HepG2 (cell line): Measurements from ENCODE around the gene MSH3. TPM values are rescaled to one million over a fixed set of nuclear protein-coding genes. Genes with fewer than 3 reads are reported as not detected.

Experiments
- ATAC-seq: fragments of 200-7000 bp; cut with Tn5 transposase; 3 replicates; pipeline ENCODE4 v1.9.1; 2020; ENCODE audit warnings: mild to moderate bottlenecking, moderate library complexity
- BruUV-seq: library from RNA; stranded (reverse); fragments of 400-500 nt; replicated peaks from 2 replicates; lab custom pipeline; 2021; lab: Mats Ljungman, UMichigan
- CTCF ChIA-PET: fragments of 300-600 bp; formaldehyde crosslinking; extraction: SDS; loops from one replicate; lab custom pipeline; 2021; ENCODE audit warnings: low total read pairs, inconsistent platforms, low intra/inter-chr PET ratio; lab: Yijun Ruan, JAX
- POLR2A ChIA-PET: fragments of 350-600 bp; sonication (Branson Sonifier 250); formaldehyde crosslinking; loops from one replicate; lab custom pipeline; 2020; ENCODE audit warnings: antibody characterized with exemption, inconsistent platforms; lab: Yijun Ruan, JAX
- DNase-seq: peaks from one replicate; pipeline ENCODE4 v3.0.0-alpha.2; 2015; ENCODE audit warnings: low spot score
- FAIRE-seq: peaks from 3 replicates; lab custom pipeline; 2011; peaks lifted over from hg19 to GRCh38; lab: Jason Lieb, UNC
- H2AFZ ChIP-seq: one replicate; pipeline ENCODE4 v1.6.1; 2011; ENCODE audit warnings: low read length, inconsistent platforms
- H3K27ac ChIP-seq: fragments of 300-600 bp; 3 replicates; pipeline ENCODE4 v1.8.0; 2011; ENCODE audit warnings: mixed run types, mild to moderate bottlenecking, mixed read lengths, low read length, inconsistent platforms; ENCODE audit not compliant: insufficient read depth; ENCODE audit errors: extremely low read length
- H3K27me3 ChIP-seq, 2 experiments: fragments of 200-600 bp in 1 of 2; 2 replicates in 1 of 2; 3 replicates in 1 of 2; pipeline versions ENCODE4 v1.6.0 to v1.8.0; 2011; ENCODE audit warnings: low read length in 2 of 2, mild to moderate bottlenecking in 2 of 2, moderate library complexity in 2 of 2, inconsistent platforms in 1 of 2; ENCODE audit not compliant: insufficient read depth in 2 of 2, control insufficient read depth in 1 of 2
- H3K36me3 ChIP-seq, 2 experiments: fragments of 200-600 bp in 1 of 2; replicated peaks in 1 of 2; 2 replicates in 1 of 2; 3 replicates in 1 of 2; pipeline versions ENCODE4 v1.5.1 to v1.8.0; 2011; ENCODE audit warnings: low read length in 2 of 2, inconsistent platforms in 1 of 2; ENCODE audit not compliant: insufficient read depth in 2 of 2, control insufficient read depth in 1 of 2
- H3K4me1 ChIP-seq: 2 replicates; pipeline ENCODE4 v1.5.1; 2012; ENCODE audit warnings: low read length, inconsistent platforms; ENCODE audit not compliant: insufficient read depth
- H3K4me2 ChIP-seq: 2 replicates; pipeline ENCODE4 v1.6.0; 2011; ENCODE audit warnings: low read depth, low read length, inconsistent platforms
- H3K4me3 ChIP-seq, 3 experiments: fragments of 200-600 bp in 1 of 3; sonication (generic), shearing (Covaris generic) in 1 of 3; replicated peaks in 1 of 3; 2 replicates each; pipeline ENCODE4 v1.5.1; 2011 to 2016; ENCODE audit warnings: low read length in 3 of 3, inconsistent platforms in 2 of 3, low read depth in 2 of 3, mild to moderate bottlenecking in 2 of 3, control low read depth in 1 of 3, mixed read lengths in 1 of 3; ENCODE audit not compliant: insufficient read depth in 1 of 3
- H3K79me2 ChIP-seq: one replicate; pipeline ENCODE4 v1.6.1; 2011; ENCODE audit warnings: low read length, inconsistent platforms; ENCODE audit not compliant: insufficient read depth
- H3K9ac ChIP-seq: 2 replicates; pipeline ENCODE4 v1.6.0; 2011; ENCODE audit warnings: mild to moderate bottlenecking, low read depth, low read length, inconsistent platforms; ENCODE audit not compliant: insufficient read depth
- H3K9me3 ChIP-seq: 2 replicates; pipeline ENCODE4 v1.5.1; 2012; ENCODE audit warnings: mild to moderate bottlenecking, low read length
- H4K20me1 ChIP-seq: 2 replicates; pipeline ENCODE4 v1.6.0; 2011; ENCODE audit warnings: inconsistent platforms, mild to moderate bottlenecking, low read length, moderate library complexity; ENCODE audit not compliant: insufficient read depth
- FOXK1 ChIP-seq: sonication (generic); formaldehyde crosslinking; IDR thresholded peaks from 2 replicates; pipeline ENCODE4 v1.4.0; 2020; ENCODE audit warnings: low read depth, missing genetic modification reagents, borderline replicate concordance
- FOXO1 ChIP-seq: sonication (generic); formaldehyde crosslinking; IDR thresholded peaks from 2 replicates; pipeline ENCODE4 v1.4.0; 2020; ENCODE audit warnings: missing genetic modification reagents
- GMEB1 ChIP-seq: sonication (generic); formaldehyde crosslinking; IDR thresholded peaks from 2 replicates; pipeline ENCODE4 v1.5.1; 2020; ENCODE audit warnings: missing genetic modification reagents, mild to moderate bottlenecking, borderline replicate concordance
- IRF9 ChIP-seq: sonication (generic); formaldehyde crosslinking; IDR thresholded peaks from 2 replicates; pipeline ENCODE4 v1.8.0; 2022; ENCODE audit warnings: missing genetic modification reagents, mild to moderate bottlenecking, borderline replicate concordance
- KLF13 ChIP-seq: sonication (generic); formaldehyde crosslinking; IDR thresholded peaks from 2 replicates; pipeline ENCODE4 v1.4.0; 2020; ENCODE audit warnings: mild to moderate bottlenecking, missing genetic modification reagents
- MXI1 ChIP-seq: IDR thresholded peaks from 3 replicates; pipeline ENCODE4 v1.6.1; 2012; ENCODE audit warnings: low read depth, low read length, inconsistent platforms, borderline replicate concordance
- PLSCR1 ChIP-seq: sonication (generic); formaldehyde crosslinking; IDR thresholded peaks from 2 replicates; pipeline ENCODE4 v1.5.0; 2020; ENCODE audit warnings: missing genetic modification reagents, mild to moderate bottlenecking, borderline replicate concordance
- SKI ChIP-seq: fragments of 450-650 bp; IDR thresholded peaks from one replicate; pipeline ENCODE4 v1.6.1; 2018; ENCODE audit warnings: mild to moderate bottlenecking; ENCODE audit not compliant: partially characterized antibody
- YY1 ChIP-seq: IDR thresholded peaks from 2 replicates; pipeline ENCODE4 v1.6.1; 2011; ENCODE audit warnings: low read length, low read depth, moderate library complexity, mild to moderate bottlenecking; ENCODE audit not compliant: insufficient read depth, insufficient replicate concordance
- ZZZ3 ChIP-seq: sonication (generic); formaldehyde crosslinking; IDR thresholded peaks from 2 replicates; pipeline ENCODE4 v1.4.0; 2020; ENCODE audit warnings: missing genetic modification reagents, mild to moderate bottlenecking, borderline replicate concordance
- WGBS: methylation state at CpG from one replicate; pipeline ENCODE4 v1.1.6; 2017; ENCODE audit warnings: low lambda C conversion rate; 5-methylcytosine and 5-hydroxymethylcytosine counted together
- in situ Hi-C: cut with HindIII; loops from 2 replicates; pipeline ENCODE4 v1.10.0; 2017; ENCODE audit warnings: low pct_unique_long_range_greater_than_20kb; ENCODE audit not compliant: extremely low pct_ligation_motif_present
- intact Hi-C: fragments of 100-400 bp; cut with micrococcal nuclease; formaldehyde crosslinking; loops from one replicate; pipeline ENCODE4 v1.10.0; 2022; ENCODE audit not compliant: unreplicated experiment
- polyA plus RNA-seq, 8 experiments: library from polyadenylated mRNA; depleted of rRNA in 3 of 8; stranded (reverse) in 7 of 8; unstranded in 1 of 8; fragments of >200 nt; fragmentation: Illumina TruSeq in 4 of 8; extraction: Trizol in 4 of 8; gene quantifications; 2 replicates each; pipeline versions ENCODE4 v1.2.1 to v1.2.3, GENCODE V29; 2011 to 2016; ENCODE audit warnings: low read depth in 4 of 8, missing spikeins in 1 of 8, mixed read lengths in 1 of 8; ENCODE audit not compliant: insufficient read depth in 1 of 8
- total RNA-seq, 5 experiments: library from RNA; depleted of rRNA; stranded (reverse); fragments of >200 nt; fragmentation: Illumina TruSeq; extraction: Trizol; gene quantifications; 2 replicates each; pipeline ENCODE4 v1.2.3, GENCODE V29; 2016; ENCODE audit warnings: low read depth in 1 of 5

MSH3 gene
- total and polyA plus RNA-seq, 2 of the 13 experiments (the other 11 are each of a cell fraction or from before 2014, with no cell fraction given), result 4.0 to 16.4 TPM

GRCh38 chr5:80867233-80867632, 212.8 kb downstream of the MSH3 start (continued):
- no peak for TF ChIP-seq GMEB1 (CRISPR knock-in tag)
- no peak for TF ChIP-seq MXI1

GRCh38 chr5:80870442-80870841, 216.0 kb downstream of the MSH3 start:
- no peak overlapping the region for H3K27ac ChIP-seq
- POLR2A ChIA-PET, result no interaction called here
- H3K4me1 ChIP-seq, result no peaks in the 10 kb centered on the region
- DNase-seq (no peak), FAIRE-seq (no peak), ATAC-seq (no peak)
- no peaks in the 10 kb centered on the region for H3K27me3 ChIP-seq
- in situ Hi-C loops, result no loop called here
- H3K79me2 ChIP-seq, result no peaks in the 10 kb centered on the region
- no TSS peak for BruUV-seq
- peaks cover 8 to 28% of the 10 kb centered on the region in 2 experiments; a peak in 4 of 5 replicates for H3K36me3 ChIP-seq
- no peak overlapping the region for H3K4me3 ChIP-seq
- WGBS, result 97% methylated on average over 3 of the region's 3 CpGs
- no peaks in the 10 kb centered on the region for H3K9me3 ChIP-seq
- CTCF ChIA-PET, result no interaction called here
- H3K9ac ChIP-seq, result no peak overlapping the region
- H2AFZ ChIP-seq, result no peak overlapping the region
- no peaks in the 10 kb centered on the region for H4K20me1 ChIP-seq
- intact Hi-C loops, result no loop called here
- no peak overlapping the region for H3K4me2 ChIP-seq
- TF ChIP-seq KLF13 (CRISPR knock-in tag), result no peak
- TF ChIP-seq SKI, result no peak
- no peak for TF ChIP-seq FOXO1
- no peak for TF ChIP-seq IRF9 (CRISPR knock-in tag)
- TF ChIP-seq PLSCR1 (CRISPR knock-in tag), result no peak
- no peak for TF ChIP-seq YY1
- TF ChIP-seq FOXK1, result no peak
- TF ChIP-seq ZZZ3 (CRISPR knock-in tag), result no peak
- TF ChIP-seq, all 625 proteins: peak for 0
